GM06990 (cell line): ENCODE results near the gene EHF.

Experiments
- DNase-seq: peaks from one replicate; pipeline ENCODE4 v3.0.0-alpha.2; 2011; ENCODE audit not compliant: insufficient read length; ENCODE audit errors: extremely low read depth
- H3K27me3 ChIP-seq: replicated peaks from 2 replicates; pipeline ENCODE4 v1.6.0; 2011; ENCODE audit warnings: low read length; ENCODE audit not compliant: control insufficient read depth, insufficient read depth
- H3K36me3 ChIP-seq: 2 replicates; pipeline ENCODE4 v1.5.1; 2011; ENCODE audit warnings: low read length; ENCODE audit not compliant: control insufficient read depth, insufficient read depth
- H3K4me3 ChIP-seq: replicated peaks from 2 replicates; pipeline ENCODE4 v1.5.1; 2011; ENCODE audit warnings: low read depth, mild to moderate bottlenecking, control low read depth, low read length
- TF ChIP-seq, protein P1 (sequence below): IDR thresholded peaks from 2 replicates; pipeline ENCODE4 v1.5.1; 2011; ENCODE audit warnings: low read length, control low read depth, mild to moderate bottlenecking, inconsistent platforms; ENCODE audit not compliant: insufficient read depth, poor library complexity, severe bottlenecking

EHF gene

DNA sequence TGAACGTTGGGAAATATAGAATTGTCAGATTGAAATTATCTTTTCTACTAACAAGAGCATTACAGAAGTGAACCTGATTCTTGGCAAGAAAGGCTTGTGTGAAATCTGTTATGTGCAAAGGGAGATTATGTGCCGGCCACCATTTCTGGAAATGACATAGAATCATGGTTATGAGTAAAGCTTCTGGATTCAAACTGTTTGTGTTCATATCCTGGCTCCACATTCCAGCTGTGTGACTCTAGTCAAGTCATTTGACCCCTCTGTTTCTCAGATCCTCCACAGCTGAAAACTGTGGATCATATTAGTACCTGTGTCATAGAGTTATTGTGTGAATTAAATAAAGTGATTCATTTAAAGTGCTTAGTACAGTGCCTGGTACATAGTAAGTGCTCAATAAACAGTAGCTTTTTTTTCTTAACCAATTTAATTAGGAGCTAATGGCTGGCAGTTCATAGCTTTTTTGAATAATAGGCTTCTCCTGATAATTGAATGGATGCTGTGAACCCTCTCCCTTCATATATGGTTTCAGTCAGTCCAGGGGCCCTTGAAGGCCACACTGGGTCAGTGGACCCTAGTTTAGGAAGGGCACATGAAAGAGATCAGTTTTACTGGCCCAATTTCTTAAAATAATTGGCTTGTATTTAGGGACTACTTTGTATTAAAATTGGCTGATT is 34.6 kb downstream of the EHF start:
- TF ChIP-seq, protein P1, sequence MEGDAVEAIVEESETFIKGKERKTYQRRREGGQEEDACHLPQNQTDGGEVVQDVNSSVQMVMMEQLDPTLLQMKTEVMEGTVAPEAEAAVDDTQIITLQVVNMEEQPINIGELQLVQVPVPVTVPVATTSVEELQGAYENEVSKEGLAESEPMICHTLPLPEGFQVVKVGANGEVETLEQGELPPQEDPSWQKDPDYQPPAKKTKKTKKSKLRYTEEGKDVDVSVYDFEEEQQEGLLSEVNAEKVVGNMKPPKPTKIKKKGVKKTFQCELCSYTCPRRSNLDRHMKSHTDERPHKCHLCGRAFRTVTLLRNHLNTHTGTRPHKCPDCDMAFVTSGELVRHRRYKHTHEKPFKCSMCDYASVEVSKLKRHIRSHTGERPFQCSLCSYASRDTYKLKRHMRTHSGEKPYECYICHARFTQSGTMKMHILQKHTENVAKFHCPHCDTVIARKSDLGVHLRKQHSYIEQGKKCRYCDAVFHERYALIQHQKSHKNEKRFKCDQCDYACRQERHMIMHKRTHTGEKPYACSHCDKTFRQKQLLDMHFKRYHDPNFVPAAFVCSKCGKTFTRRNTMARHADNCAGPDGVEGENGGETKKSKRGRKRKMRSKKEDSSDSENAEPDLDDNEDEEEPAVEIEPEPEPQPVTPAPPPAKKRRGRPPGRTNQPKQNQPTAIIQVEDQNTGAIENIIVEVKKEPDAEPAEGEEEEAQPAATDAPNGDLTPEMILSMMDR: no peak
- DNase-seq: no peak
- no peaks in the 10 kb centered on the region for H3K36me3 ChIP-seq
- H3K27me3 ChIP-seq: no peaks in the 10 kb centered on the region
- no peak overlapping the region for H3K4me3 ChIP-seq

DNA sequence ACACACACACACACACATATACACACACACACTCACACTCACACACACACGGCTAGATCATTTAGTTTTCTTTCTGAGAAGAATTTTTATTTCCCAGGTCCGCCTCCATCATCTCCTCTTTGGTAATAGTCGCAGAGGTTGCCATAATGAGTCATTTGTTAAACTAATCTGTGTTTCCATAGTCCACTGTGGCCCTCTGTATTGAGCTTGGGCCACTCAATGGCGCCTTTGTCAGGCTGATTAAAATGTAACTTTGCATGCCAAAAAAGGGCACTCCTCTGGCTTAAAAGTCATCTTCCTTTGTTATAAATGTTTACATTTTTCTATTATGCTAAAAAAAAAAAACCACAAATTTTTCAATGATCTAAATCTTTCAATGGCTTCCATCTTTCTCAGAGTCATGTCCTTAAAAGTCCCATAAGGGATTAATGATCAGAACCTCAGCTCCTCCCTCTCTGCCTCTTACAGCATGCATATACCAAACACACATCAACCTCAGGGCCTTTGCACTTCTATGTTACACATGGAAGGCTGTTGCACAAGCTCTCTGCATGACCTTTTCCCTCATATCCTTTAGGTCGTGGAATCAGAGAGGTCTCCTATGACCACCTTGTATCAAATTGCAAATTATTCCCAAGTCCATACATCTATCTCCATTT is 35.3 kb downstream of the EHF start:
- Histone ChIP-seq H3K4me3 (no peak overlapping the region), H3K27me3 (no peaks in the 10 kb centered on the region)

DNA sequence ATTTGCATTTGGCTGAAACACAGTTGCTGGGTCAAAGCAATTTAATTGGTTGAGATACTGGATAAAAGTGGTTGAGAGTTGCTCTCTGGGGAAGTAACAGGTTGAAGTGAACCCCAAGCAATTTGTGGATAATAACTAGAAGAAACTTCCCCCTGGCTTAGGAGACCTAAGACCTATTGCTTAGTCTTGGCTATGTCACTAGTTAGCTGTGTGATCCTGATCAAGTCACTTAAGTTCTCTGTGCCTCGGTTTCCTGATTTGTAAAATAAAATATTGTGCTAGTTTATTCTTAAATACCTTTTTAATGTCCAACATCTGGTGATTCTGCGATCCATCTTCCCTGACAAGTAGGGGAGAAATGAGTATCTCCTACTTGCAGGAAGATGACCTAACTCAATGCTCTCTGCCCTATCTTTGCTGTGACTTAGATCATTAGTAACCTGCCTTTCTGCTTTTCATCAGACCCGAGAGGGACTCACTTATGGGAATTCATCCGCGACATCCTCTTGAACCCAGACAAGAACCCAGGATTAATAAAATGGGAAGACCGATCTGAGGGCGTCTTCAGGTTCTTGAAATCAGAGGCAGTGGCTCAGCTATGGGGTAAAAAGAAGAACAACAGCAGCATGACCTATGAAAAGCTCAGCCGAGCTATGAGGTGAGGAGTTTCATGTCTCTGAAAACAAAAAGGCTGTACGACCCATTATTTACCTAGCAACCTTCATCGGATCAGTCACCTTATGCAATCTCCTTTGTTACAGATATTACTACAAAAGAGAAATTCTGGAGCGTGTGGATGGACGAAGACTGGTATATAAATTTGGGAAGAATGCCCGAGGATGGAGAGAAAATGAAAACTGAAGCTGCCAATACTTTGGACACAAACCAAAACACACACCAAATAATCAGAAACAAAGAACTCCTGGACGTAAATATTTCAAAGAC is 37.5 kb downstream of the EHF start:
- H3K36me3 ChIP-seq: no peaks in the 10 kb centered on the region

More for the DNA sequence above, 35.3 kb downstream of the EHF start:
- DNase-seq: no peak
- H3K36me3 ChIP-seq: no peaks in the 10 kb centered on the region
- TF ChIP-seq, protein P1: no peak

DNA sequence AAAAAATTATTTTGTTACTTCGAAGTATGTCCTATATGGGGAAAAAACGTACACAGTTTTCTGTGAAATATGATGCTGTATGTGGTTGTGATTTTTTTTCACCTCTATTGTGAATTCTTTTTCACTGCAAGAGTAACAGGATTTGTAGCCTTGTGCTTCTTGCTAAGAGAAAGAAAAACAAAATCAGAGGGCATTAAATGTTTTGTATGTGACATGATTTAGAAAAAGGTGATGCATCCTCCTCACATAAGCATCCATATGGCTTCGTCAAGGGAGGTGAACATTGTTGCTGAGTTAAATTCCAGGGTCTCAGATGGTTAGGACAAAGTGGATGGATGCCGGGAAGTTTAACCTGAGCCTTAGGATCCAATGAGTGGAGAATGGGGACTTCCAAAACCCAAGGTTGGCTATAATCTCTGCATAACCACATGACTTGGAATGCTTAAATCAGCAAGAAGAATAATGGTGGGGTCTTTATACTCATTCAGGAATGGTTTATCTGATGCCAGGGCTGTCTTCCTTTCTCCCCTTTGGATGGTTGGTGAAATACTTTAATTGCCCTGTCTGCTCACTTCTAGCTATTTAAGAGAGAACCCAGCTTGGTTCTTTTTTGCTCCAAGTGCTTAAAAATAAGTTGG is 38.3 kb downstream of the EHF start:
- Histone ChIP-seq H3K4me3 (no peak overlapping the region), H3K27me3 (no peaks in the 10 kb centered on the region), H3K36me3 (no peaks in the 10 kb centered on the region)
- no peak for DNase-seq
- TF ChIP-seq, protein P1: no peak

More for the DNA sequence above, 37.5 kb downstream of the EHF start:
- H3K4me3 ChIP-seq: no peak overlapping the region
- DNase-seq: no peak
- TF ChIP-seq, protein P1: no peak
- H3K27me3 ChIP-seq: no peaks in the 10 kb centered on the region

DNA sequence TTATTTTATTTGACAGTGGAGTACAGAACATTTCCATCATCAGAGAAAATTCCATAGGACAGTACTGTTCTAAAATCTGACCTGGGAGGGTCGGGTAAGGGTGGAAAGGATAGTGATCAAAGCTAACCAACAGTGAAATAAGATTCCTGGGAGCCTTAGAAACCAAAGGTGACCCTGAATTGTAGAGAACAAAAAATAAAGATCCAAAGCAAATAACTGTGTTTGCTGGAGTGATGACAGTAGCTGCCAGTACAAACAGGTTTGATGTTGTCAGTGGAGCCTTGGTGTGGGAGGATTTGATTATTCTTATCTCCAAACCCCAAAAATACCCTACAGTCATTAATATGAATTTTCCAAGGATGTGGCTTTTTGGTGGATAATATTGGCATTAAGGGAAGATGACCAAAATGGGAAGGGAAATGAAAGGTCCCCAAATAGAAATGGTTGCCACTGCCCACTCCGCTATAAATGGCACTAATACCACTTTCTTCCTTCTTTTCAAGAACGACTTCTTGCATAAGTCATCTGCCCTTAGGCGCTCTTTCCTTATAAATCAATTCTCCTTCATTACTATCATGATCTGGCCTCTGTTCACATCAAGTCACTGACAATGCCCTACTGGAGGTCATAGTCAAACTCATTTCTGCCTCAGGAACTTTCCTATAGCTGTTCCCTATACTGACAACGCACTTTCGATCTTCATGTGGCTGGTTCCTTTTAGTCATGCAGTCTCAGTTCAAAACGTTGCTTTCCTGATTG is 44.4 kb downstream of the EHF start:
- Histone ChIP-seq H3K4me3 (no peak overlapping the region), H3K36me3 (no peaks in the 10 kb centered on the region), H3K27me3 (peaks cover 1% of the 10 kb centered on the region; the same call in 1 of the 2 replicates)
- DNase-seq: no peak
- TF ChIP-seq, protein P1: no peak
